NK-92 treated with Interleukin-12 subunit alpha and Interleukin-12 subunit beta, amount 100 ng/mL, for 24 hours (cell line): ENCODE measurements around the gene RFTN2.
"Not testable (repeated sequence)": the region's sequence is repeated elsewhere in the genome, so short reads cannot be mapped to it uniquely, and the experiment has no call there.

Experiments used
- DNase-seq: peaks from one replicate; lab custom pipeline; 2025; lab: John Stamatoyannopoulos, UW

Gene RFTN2

DNA sequence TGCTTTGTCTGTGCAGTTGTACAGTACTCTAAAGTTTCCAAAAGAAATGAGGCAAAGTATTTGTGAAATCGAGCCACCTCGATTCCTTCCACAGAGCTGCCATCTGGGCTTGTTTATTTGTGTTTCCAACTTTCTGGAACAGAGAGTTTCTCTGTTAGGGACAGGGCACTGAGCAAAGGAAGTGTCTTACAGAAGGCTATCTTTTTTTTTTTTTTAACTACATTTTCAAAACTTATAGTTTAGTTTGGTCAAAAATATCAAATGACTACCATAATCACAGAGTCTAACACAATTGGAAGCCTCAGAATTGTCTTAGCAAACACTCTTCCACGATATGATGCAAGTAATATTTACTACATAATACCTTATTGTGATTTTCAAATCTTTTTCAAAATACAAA lies 796 bp downstream of the RFTN2 start:
- no peak for DNase-seq

DNA sequence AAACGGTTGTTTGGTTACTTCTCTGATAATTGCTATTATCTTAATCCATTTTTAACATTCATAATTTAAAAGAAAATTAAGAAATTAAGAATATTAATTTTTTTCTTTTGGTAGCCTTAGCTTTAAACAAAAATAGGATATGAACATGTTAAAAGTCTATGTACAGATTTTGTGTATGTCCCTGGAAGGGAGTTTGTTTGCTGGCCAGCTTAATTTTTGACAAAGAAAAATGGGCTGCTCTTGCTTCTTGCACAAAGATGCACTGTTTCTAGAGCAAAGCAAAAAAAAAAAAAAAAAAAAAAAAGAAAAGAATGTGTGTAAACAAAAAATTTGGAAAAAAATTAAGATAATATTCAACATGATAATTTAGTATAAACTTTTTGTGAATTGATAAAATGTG lies 1.3 kb downstream of the RFTN2 start:
- DNase-seq = no peak

DNA sequence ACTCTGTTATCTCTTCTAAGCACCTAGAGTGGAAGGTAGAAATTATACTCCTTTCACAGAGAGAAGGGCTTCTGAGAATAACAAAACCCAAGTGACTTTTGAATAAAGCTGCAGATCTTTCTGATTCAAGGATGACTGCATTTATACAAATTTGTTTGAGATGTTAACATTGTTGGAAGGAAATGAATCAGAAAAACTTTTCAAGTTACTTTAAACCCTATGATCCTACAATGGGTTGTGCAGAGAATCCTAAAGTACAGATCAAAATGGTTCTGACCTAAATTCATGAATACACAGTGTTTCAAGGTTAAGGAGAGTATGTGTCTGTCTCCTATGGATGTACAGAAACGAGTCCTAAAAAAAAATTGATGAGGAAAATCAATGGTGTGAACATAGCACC lies 1.8 kb downstream of the RFTN2 start:
- no peak for DNase-seq

DNA sequence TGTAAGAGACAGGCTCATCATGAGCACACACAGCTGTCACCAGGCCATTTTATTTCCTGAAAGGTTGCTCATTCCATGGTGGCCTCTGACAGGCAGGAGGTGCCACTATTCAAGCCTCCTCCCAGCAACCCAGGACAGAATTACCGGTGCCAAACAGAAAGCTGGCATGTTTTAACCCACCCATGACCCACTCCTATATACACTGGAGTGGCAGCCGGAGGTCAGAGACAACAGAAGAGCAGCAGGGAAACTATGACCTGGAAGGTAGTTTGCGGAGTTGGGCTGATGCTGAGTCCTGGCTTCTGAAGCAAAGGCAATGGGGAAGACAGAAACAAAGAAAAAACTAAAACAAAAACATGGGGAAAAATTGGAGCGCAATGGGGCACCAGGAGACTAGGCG lies 2.3 kb downstream of the RFTN2 start:
- no peak for DNase-seq

DNA sequence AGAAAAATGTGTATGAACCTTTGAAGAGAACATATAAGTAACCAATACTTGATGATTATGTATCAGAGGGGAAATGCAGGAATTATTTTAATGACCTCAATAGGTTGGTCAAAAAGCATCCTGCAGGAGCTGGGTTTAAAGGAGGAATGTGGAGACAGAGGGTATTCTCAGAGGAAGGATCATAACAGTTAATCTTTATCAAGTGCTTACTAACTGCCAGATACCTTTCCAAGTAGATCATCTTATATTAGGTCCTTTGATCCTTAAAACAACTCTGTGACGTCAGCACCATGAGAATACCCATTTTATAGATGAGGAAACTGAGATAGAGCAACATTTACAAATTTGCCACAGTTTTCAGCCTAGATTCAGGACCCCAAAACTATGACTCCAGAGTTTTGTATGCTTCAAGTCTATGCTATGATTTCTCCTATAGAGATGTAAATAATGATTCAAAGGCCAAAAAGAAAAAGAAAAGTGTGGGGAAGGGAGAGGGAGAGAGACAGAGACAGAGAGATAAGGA lies 3.0 kb downstream of the RFTN2 start:
- no peak for DNase-seq

DNA sequence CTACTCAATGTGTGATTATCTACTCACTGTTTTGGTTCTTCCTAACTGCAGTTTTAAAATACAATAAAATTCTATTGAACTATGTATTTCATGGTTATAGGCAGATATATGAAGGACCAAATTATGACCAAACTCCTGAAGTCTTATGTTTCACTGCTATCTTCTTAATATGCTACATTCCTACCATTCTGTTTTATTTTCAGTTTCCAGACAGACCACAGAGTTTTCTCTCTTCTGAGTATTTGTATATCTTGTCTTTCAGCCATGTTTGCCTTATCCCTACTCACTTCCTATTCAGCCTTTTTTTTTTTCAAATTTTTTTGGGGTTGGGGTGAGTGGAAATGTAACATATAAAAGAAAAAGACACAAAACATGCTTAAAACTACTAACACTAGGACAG lies 6.3 kb downstream of the RFTN2 start:
- DNase-seq = no peak

DNA sequence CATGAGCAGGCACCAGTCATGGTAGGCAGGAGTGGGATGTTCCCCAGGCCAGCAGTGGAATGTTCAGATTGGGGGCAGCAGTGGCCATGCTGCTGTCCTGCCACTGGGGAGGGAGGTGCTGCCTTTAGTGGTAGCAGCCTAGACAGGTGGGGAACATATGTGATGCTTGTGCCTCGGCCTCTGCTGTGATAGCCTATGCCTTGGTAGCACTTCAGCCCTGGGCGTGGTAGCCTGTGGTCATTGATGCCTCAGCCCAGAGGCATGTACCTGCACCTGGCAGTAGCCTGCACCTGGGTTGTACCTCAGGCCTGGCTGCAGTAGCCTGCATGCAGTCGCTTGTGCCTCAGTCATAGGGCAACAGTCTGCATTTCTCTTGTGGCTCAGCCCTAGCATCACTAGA lies 7.1 kb downstream of the RFTN2 start:
- DNase-seq = no peak

DNA sequence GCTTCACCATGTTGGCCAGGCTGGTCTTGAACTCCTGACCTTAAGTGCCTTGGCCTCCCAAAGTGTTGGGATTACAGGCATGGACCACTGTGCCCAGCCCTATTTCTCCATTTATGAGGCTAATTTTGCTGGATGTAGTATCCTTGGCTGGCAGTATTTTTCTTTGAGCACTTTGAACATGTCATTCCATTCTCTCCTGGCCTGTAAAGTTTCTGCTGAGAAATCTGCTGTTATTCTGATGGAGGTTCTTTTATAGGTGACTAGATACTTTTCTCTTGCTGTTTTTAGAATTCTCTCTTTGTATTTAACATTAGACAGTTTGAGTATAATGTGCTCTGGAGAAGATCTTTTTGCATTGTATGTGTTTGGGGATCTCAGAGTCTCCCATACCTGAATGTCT lies 9.1 kb downstream of the RFTN2 start:
- no peak for DNase-seq

DNA sequence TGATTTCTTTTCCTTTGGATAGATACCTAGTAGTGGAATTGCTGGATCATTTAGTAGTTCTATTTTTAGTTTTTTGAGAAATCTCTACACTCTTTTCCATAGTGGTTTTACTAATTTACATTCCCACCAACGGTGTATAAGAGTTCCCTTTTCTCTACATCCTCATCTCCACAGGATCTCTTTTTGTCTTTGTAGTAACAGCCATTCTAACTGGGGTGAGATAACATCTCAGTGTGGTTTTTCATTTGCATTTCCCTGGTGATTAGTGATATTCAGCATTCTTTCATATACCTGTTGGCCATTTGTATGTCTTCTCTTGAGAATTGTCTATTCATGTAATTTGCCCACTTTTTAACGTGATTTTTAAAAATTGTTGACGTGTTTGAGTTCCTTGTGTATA lies 13.8 kb downstream of the RFTN2 start:
- DNase-seq = no peak

DNA sequence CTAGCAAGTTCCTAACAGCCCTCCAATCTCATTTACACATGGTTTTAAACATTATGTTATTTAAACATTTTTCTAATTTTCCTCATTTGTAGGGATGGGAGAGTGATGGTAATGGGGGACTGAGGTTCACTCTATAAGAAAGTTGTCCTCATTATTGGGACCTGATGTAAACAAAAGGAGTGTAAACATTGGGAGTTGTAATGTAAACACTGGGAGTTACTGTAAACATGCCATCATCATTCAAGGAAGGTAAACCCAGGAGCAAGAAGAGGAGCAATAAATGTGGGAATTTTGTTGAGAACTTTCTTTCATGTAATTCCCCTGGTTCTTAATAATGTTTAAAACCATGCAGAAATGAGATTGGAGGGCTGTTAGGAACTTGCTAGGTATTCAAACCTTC lies 17.8 kb downstream of the RFTN2 start:
- DNase-seq = no peak

DNA sequence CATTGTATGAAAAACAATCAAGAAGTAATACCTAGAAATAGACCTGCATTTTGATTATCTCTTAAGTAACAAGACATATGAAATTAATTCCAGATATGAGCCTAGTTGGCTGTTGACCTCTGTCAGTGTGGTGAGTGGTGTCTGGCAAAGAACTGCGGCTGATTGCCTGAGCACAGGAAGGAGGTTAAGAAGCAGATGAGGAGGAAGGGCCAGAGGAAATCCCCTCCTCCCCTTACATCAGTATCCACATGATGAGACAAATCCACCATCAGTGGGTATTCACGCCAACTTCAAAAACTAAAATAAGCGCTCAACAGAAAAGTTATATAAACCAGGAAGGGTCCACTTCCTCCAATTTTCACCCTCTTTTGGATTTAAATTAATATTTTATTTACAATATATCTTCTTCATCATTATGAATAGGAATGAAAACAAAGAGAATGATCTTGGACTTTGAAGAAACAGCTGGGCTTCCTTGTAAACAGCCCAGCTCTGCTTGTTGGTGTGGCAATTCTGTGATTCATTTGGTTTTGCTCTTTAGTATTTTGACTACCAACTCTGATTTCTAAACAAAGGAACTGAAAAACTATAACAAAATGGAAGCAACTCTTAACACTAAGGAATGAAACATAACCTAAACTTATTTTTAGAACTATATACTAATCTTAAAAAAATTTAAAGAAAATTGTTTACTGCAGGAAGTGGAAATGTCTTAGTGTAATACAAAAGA lies 27.3 kb downstream of the RFTN2 start:
- no peak for DNase-seq

DNA sequence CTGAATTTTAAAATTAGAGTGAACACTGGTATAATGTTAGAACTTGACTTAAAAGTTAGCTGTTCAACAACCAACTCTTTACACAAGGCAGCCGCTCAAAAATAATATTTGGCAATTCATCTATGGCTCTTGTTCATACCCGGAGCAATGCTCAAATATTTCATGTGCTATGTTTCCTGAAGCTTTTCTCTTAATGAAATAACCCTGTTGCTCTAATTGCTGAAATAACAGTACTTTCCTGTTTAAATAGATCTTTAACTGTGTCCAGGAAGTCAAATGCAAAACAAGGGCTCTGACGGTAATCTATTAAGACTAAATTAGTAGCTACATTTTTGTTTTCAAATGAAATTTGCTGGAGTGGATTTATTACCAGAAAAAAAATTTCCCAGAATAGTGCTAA lies 33.7 kb downstream of the RFTN2 start:
- no peak for DNase-seq

DNA sequence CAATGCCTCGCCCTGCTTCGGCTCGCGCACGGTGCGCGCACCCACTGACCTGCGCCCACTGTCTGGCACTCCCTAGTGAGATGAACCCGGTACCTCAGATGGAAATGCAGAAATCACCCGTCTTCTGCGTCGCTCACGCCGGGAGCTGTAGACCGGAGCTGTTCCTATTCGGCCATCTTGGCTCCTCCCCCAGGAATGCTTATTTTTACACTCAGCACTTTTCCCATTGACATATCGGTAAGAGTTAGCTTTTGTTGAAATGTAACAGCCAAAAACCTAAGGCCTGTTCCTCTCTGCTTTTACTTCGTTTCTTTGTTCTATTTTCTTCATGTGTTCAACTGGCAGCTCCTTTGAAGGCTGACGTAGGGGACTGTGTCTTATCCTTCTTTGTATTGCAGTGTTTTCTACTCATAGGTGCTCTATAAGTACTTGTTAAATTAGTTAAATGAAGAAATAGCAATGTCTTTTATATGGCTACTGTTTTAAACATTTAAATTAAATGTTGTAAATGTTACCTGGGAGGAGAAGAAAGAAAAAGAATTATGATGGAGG lies 34.7 kb downstream of the RFTN2 start:
- DNase-seq = not testable (repeated sequence)

DNA sequence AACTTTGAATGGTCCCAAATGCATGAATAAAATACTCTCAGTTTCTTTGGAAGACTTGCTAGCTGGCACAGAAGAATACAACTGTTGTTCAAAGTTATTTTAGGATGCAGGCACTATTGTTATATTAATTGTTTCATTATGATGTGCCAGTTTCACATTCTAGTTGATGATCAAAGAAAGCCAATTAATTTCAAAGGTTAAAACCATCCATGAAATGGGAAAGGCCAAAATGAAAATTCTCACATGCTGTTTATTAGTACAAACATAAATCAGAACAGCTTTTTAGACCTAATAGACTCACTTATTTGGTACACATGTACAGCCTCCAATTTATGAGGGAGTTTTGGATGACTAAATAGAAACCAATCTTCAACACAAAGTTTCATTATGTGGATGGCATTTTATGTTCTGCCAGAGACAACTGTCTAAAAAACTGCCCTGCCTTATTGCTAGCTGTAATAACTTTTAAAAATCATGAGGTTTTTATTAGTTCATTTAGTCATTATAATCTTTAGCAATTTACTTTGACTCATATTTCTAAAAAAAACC lies 42.2 kb downstream of the RFTN2 start:
- DNase-seq = no peak

DNA sequence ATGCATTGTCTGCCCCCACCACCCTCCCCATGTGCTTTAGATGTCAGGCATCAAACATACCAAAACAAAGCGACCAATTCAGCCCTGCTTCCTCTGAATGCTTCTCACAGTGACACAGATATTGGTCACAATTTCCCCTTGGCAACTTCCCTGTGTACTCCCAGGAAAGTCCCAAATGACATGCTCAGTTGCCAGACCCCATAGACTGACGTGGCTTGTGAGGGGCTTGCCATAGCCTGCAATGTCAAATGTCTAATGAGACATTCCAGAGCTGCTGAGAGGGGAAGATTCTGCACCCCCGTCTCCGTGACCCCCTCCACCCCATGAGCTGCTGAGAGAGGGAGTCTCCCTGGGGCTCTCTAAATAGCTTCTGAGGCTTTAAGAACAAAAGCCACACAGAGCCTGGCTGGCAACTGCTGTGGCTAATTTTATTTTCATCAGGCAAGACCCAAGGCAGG lies 47.3 kb downstream of the RFTN2 start:
- DNase-seq = no peak

DNA sequence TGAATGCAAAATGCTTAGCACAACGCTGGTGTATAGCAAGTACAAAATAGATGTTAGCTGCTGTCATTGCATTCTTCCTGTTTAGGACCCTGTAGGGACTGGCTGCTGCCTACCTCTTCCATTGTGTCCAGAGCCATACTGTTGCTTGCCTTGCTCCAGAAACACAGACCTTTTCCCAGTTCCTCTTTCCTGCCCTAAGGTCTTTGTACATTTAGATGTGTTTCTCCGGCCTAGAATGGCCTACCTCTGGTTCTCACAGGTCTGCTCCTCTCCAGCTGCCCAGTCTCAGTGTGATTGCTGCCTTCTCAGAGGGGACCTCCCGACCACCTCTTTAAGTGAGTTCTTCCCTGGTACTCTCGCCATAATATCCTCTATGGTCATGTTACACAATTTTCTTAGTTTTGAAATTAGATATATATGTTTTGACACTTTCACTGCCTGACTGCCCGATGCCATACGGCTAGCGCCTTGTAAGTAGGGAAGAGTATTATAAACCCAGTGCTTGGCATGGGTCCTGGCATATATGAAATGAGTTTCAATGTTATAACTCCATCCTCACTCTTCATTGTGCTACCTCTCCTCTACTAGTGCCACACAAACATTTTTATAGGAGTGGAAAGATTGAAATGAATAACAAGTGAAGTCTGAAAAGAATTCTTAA lies 48.3 kb downstream of the RFTN2 start:
- no peak for DNase-seq

DNA sequence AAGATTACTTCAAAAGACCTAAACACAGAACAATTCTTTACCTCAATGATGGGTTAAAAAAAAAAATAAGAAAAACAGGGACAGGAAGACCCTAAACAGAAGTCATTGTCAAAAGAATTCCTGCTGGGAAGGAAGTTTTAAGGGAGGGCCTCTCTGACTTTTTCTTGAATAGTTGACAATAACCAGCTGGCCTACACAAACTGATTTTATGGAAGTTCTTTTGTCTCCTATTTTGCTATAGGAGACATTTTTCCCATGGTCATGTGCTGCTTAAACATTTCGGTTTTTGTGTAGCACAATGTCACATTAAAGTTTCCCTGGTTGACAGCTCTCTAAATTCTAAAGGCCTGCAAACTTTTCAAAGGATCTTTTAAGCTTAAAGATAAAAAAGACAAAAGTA lies 55.3 kb downstream of the RFTN2 start:
- no peak for DNase-seq

DNA sequence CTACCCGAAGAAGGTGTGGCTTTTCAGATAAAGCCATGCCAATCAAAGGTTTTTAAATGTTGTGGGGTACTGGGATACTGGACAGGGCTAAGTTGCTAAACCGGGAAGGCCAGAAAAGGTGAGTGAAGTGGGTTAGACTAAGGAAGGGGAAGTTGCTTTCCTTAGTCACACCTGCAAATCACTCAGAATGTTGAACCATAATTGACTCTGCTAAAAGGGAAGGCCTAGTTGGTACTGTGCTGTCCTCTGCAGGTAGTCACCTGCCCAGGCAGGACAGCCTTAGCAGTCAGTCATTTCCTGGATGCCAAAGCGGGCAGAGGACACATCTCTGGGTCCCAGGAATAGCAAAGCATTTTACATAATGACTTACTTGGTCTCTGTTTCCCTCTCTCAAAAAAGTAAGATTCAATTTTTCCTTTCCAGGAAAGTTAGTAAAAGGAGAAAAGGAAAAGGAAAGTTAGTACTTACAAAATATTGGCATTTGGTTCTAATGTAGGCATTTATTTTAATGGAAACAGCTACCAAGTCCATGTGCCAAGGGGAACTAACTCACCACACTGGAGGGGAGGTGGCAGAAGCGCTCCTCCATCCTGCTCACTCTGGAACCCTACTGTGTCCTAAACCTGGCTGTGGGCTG lies 60.3 kb downstream of the RFTN2 start:
- DNase-seq = no peak

DNA sequence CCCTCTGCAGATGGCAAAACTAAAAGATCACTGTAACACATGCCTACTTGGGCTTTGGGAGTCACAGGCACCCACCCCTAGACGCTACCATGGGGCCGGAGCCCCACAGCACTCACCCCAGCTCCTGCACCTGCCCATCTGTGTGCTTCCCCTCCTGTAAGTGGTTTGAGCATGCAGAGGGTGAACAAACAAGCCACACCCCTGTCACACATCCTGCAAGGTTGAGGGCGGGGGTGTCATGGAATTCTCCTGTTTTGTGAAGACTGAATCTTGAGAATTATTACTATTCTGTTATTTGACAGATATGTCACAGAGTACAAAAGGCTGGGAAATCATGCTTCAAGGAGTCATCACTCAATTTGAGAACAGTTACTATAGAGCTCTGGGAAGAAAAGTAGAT lies 60.9 kb downstream of the RFTN2 start:
- no peak for DNase-seq

DNA sequence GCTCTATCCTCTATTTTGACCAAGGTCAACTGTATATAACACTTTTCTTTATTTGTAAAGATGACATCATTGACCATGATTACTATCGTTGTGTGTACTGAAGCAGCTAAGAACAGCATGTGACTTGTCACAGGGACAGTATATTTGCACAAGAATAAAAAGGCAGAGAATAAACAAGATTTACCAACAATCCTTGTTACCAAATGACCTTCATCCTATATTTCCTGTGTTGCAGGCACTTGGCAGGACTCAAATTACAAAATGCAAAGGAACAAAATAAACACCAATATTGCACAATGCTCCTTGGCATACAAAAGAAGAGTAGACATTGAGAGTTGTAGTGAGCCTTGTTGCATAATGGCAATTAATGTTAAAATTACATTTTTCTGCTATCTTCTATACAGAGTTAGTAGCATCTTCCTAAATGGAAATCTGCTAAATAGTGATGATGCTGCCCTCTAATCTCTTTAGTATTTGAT lies 61.8 kb downstream of the RFTN2 start:
- DNase-seq = no peak

DNA sequence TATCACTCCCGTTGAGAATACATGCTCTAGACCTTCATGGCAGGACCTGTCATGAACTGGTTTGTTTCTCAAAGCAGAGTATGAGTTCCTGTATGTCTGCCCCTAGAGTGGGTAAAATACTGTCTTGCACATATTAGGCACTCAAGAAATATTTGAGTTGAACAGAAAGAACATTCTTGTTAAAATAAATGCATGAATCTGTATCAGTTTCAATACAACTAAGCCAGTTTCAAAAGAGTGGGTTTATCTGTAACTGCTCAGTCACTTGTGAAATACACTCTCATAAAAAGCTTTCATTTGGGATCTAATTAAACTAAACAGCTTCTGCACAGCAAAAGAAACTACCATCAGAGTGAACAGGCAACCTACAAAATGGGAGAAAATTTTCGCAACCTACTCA lies 69.2 kb downstream of the RFTN2 start:
- DNase-seq = no peak

DNA sequence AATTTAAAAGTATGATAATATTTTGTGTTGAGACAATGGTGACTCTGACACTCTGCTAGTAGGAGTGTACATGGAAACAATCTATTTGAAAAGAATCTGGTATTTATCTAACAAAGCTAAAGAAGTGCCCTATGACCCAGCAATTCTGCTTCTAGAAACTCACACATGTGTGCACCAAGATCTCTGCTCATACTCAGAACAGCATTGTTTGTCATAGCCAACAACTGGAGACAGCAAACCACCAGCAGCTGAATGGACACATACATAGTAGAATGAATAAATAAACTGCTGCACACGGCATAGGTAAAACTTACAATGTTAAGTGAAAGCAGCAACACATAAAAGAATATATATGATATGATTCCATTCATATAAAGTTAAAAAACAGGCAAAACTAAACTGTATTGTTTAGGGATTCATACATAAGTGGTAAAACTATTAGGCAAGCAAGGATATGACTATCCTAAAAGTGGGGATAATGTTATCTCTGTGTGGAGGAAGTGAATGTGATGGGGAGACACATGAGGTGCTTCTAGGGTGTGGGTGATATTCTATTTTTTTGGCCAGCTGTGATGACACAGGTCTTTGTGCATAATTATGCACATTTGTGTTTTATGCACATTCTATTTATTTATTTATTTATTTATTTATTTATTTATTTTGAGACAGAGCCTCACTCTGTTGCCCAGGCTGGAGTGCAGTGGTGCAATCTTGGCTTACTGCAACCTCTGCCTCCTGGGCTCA lies 71.1 kb downstream of the RFTN2 start:
- no peak for DNase-seq
